HEK293 (cell line): ENCODE data around the gene CACNA1B.
"Not testable (repeated sequence)": the region's sequence is repeated elsewhere in the genome, so short reads cannot be mapped to it uniquely, and the experiment has no call there.

ENCODE experiments used
- CTCF ChIA-PET: fragments of 350-600 bp; formaldehyde crosslinking; extraction: SDS; loops from one replicate; lab custom pipeline; 2021; ENCODE audit warnings: antibody characterized with exemption; lab: Yijun Ruan, JAX
- POLR2A ChIA-PET: fragments of 300-600 bp; formaldehyde crosslinking; extraction: SDS; loops from one replicate; lab custom pipeline; 2020; ENCODE audit warnings: antibody characterized with exemption, inconsistent platforms; lab: Yijun Ruan, JAX
- H3K27ac ChIP-seq: fragments of 200-500 bp; sonication (Bioruptor generic); 2 replicates; pipeline ENCODE4 v1.5.1; 2014; ENCODE audit warnings: low read depth, low read length, control low read depth, inconsistent platforms; ENCODE audit errors: extremely low read depth
- H3K36me3 ChIP-seq, 2 experiments: fragments of 200-500 bp in 1 of 2; sonication (Bioruptor generic) in 1 of 2; 1 replicate in 1 of 2; 2 replicates in 1 of 2; pipeline ENCODE4 v1.5.1; 2014 to 2017; ENCODE audit warnings: inconsistent platforms in 2 of 2, low read length in 2 of 2; ENCODE audit not compliant: control insufficient read depth in 2 of 2, insufficient read depth in 1 of 2
- H3K4me1 ChIP-seq: fragments of 200-500 bp; sonication (Bioruptor generic); 2 replicates; pipeline ENCODE4 v1.5.1; 2014; ENCODE audit warnings: mild to moderate bottlenecking, low read length, inconsistent platforms; ENCODE audit not compliant: control insufficient read depth, insufficient read depth
- H3K4me3 ChIP-seq: 2 replicates; pipeline ENCODE4 v1.5.1; 2011; ENCODE audit warnings: low read depth, mild to moderate bottlenecking, control low read depth, low read length, moderate library complexity
- H3K9me3 ChIP-seq: fragments of 200-500 bp; sonication (Bioruptor generic); 2 replicates; pipeline ENCODE4 v1.5.1; 2014; ENCODE audit warnings: low read depth, low read length, inconsistent platforms; ENCODE audit not compliant: control insufficient read depth, insufficient read depth
- GLI2 ChIP-seq: fragments of 450-650 bp; formaldehyde crosslinking; IDR thresholded peaks from 2 replicates; pipeline ENCODE4; 2017; ENCODE audit warnings: missing biosample characterization, missing genetic modification characterization, low read depth, borderline replicate concordance
- HOXD13 ChIP-seq: sonication (generic); formaldehyde crosslinking; IDR thresholded peaks from 2 replicates; pipeline ENCODE4 v1.8.0; 2022; ENCODE audit warnings: missing genetic modification reagents, borderline replicate concordance
- MYNN ChIP-seq: fragments of 450-650 bp; formaldehyde crosslinking; IDR thresholded peaks from 2 replicates; pipeline ENCODE4 v1.5.1; 2016; ENCODE audit warnings: missing biosample characterization, missing genetic modification characterization, borderline replicate concordance
- ZBTB1 ChIP-seq: fragments of 450-650 bp; formaldehyde crosslinking; IDR thresholded peaks from 2 replicates; pipeline ENCODE4 v1.5.1; 2016; ENCODE audit warnings: missing biosample characterization, missing genetic modification characterization
- ZNF138 ChIP-seq: fragments of 450-650 bp; formaldehyde crosslinking; IDR thresholded peaks from 2 replicates; pipeline ENCODE4 v1.5.1; 2016; ENCODE audit warnings: missing biosample characterization, missing genetic modification characterization, borderline replicate concordance
- ZNF140 ChIP-seq: fragments of 450-650 bp; formaldehyde crosslinking; IDR thresholded peaks from 2 replicates; pipeline ENCODE4 v1.5.1; 2016; ENCODE audit warnings: missing biosample characterization, missing genetic modification characterization
- ZNF169 ChIP-seq: fragments of 450-650 bp; formaldehyde crosslinking; IDR thresholded peaks from 2 replicates; pipeline ENCODE4 v1.5.1; 2016; ENCODE audit warnings: missing biosample characterization, missing genetic modification characterization
- ZNF2 ChIP-seq: fragments of 450-650 bp; formaldehyde crosslinking; IDR thresholded peaks from 2 replicates; pipeline ENCODE4 v1.5.1; 2016; ENCODE audit warnings: missing biosample characterization, missing genetic modification characterization
- ZNF239 ChIP-seq: fragments of 450-650 bp; formaldehyde crosslinking; IDR thresholded peaks from 2 replicates; pipeline ENCODE4 v1.5.1; 2016; ENCODE audit warnings: missing biosample characterization, missing genetic modification characterization
- ZNF423 ChIP-seq: fragments of 450-650 bp; formaldehyde crosslinking; IDR thresholded peaks from 2 replicates; pipeline ENCODE4 v1.5.1; 2016; ENCODE audit warnings: missing biosample characterization, missing genetic modification characterization
- ZNF785 ChIP-seq: fragments of 450-650 bp; formaldehyde crosslinking; IDR thresholded peaks from 2 replicates; pipeline ENCODE4 v1.5.1; 2016; ENCODE audit warnings: missing biosample characterization, missing genetic modification characterization
- ZSCAN23 ChIP-seq: fragments of 450-650 bp; formaldehyde crosslinking; IDR thresholded peaks from 2 replicates; pipeline ENCODE4 v1.5.1; 2016; ENCODE audit warnings: missing biosample characterization, missing genetic modification characterization
- ZXDB ChIP-seq: fragments of 450-650 bp; formaldehyde crosslinking; IDR thresholded peaks from 2 replicates; pipeline ENCODE4 v1.5.1; 2016; ENCODE audit warnings: missing biosample characterization, missing genetic modification characterization
- TF ChIP-seq, protein P1 (sequence below): fragments of 450-650 bp; formaldehyde crosslinking; IDR thresholded peaks from 2 replicates; pipeline ENCODE4 v1.5.0; 2017; ENCODE audit warnings: missing biosample characterization, missing genetic modification characterization, borderline replicate concordance
- TF ChIP-seq, protein P2 (sequence below): IDR thresholded peaks from 2 replicates; pipeline ENCODE4 v1.6.1; 2011; ENCODE audit warnings: mild to moderate bottlenecking, low read depth, low read length, borderline replicate concordance
- TF ChIP-seq, protein P3 (sequence below): fragments of 450-650 bp; formaldehyde crosslinking; IDR thresholded peaks from 2 replicates; pipeline ENCODE4 v1.5.1; 2016; ENCODE audit warnings: missing biosample characterization, missing genetic modification characterization

CACNA1B gene

DNA sequence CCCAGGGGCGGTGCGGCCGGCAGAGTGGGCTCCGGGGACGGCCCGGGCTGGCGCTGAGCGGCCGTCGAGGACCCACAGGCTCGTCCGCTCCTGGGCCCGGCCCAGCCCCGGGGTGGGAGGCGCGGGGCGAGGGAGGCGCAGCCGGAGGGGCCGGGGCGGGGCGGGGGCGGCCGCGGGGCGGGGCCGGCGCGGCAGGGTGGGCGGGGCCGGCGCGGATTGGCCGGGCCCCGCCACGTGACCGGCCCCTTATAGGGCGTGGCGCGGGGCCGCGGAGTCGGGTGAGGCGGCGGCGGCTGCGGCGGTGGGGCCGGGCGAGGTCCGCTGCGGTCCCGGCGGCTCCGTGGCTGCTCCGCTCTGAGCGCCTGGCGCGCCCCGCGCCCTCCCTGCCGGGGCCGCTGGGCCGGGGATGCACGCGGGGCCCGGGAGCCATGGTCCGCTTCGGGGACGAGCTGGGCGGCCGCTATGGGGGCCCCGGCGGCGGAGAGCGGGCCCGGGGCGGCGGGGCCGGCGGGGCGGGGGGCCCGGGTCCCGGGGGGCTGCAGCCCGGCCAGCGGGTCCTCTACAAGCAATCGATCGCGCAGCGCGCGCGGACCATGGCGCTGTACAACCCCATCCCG, at the start of gene CACNA1B:
Gene CACNA1B (plus strand): TSS at position 277 of the 617 bp plus-strand sequence. CDS start 152 bp downstream, at position 429.
- CTCF ChIA-PET, H3K4me1 ChIP-seq, POLR2A ChIA-PET, H3K36me3 ChIP-seq, H3K9me3 ChIP-seq, H3K27ac ChIP-seq: not testable (repeated sequence)
- H3K4me3 ChIP-seq: peak within 1 kb of the TSS; percentile 28

DNA sequence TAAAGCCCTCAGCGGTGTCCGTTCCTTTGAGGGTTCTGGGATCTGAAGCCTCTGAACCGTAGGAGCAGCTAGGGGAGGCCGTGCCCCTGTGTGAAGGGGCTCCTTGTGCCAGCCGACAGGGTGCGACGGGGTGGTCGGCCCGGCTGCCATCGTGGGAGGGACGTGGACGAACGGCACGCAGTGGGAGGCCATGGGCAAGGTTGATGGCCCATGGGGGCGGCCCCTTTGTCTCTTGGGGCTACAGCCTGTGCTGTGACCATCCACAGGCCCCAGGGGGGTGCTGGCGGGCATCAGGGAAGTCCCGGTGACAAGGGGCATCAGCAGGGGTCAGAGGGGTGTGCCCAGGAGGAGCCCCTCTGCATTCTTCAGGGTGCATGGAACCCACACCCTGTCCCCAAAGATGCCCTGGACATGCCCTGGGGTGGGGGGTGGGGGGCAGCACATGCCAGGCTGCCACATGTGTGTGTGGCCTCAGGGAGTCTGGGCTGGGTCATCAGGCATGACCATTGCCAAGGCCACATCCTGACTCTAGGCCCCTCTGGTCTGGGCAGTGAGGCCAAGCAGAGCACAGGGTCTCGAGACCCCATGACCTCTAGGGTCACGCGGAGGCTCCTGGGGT, 49.6 kb upstream of the CACNA1B start:
- POLR2A ChIA-PET: no interaction called here
- H3K9me3 ChIP-seq: no peaks in the 10 kb centered on the region
- H3K27ac ChIP-seq: no peak overlapping the region
- CTCF ChIA-PET: interaction anchor here (0.7 kb wide), 1 partner anchor 243 kb away, joined by 3 read pairs; no protein-coding TSS in a partner anchor
- no peak overlapping the region for H3K4me3 ChIP-seq
- peaks cover 4 to 52% of the 10 kb centered on the region in 2 experiments; a peak in 2 of 3 replicates for H3K36me3 ChIP-seq
- H3K4me1 ChIP-seq: no peaks in the 10 kb centered on the region
- TF ChIP-seq MYNN (tag by site-specific recombination) (no peak), HOXD13 (CRISPR knock-in tag) (no peak), ZBTB1 (tag by site-specific recombination) (no peak), ZNF239 (tag by site-specific recombination) (no peak), ZNF785 (tag by site-specific recombination) (no peak), ZNF140 (tag by site-specific recombination) (no peak), ZNF169 (tag by site-specific recombination) (no peak), ZNF423 (no peak), ZNF138 (no peak), GLI2 (tag by site-specific recombination) (no peak), ZNF2 (tag by site-specific recombination) (no peak), ZXDB (tag by site-specific recombination) (no peak), ZSCAN23 (tag by site-specific recombination) (no peak)
- TF ChIP-seq, protein P1, sequence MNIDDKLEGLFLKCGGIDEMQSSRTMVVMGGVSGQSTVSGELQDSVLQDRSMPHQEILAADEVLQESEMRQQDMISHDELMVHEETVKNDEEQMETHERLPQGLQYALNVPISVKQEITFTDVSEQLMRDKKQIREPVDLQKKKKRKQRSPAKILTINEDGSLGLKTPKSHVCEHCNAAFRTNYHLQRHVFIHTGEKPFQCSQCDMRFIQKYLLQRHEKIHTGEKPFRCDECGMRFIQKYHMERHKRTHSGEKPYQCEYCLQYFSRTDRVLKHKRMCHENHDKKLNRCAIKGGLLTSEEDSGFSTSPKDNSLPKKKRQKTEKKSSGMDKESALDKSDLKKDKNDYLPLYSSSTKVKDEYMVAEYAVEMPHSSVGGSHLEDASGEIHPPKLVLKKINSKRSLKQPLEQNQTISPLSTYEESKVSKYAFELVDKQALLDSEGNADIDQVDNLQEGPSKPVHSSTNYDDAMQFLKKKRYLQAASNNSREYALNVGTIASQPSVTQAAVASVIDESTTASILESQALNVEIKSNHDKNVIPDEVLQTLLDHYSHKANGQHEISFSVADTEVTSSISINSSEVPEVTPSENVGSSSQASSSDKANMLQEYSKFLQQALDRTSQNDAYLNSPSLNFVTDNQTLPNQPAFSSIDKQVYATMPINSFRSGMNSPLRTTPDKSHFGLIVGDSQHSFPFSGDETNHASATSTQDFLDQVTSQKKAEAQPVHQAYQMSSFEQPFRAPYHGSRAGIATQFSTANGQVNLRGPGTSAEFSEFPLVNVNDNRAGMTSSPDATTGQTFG (tag by site-specific recombination): no peak
- TF ChIP-seq, protein P2, sequence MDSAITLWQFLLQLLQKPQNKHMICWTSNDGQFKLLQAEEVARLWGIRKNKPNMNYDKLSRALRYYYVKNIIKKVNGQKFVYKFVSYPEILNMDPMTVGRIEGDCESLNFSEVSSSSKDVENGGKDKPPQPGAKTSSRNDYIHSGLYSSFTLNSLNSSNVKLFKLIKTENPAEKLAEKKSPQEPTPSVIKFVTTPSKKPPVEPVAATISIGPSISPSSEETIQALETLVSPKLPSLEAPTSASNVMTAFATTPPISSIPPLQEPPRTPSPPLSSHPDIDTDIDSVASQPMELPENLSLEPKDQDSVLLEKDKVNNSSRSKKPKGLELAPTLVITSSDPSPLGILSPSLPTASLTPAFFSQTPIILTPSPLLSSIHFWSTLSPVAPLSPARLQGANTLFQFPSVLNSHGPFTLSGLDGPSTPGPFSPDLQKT: no peak
- TF ChIP-seq, protein P3, sequence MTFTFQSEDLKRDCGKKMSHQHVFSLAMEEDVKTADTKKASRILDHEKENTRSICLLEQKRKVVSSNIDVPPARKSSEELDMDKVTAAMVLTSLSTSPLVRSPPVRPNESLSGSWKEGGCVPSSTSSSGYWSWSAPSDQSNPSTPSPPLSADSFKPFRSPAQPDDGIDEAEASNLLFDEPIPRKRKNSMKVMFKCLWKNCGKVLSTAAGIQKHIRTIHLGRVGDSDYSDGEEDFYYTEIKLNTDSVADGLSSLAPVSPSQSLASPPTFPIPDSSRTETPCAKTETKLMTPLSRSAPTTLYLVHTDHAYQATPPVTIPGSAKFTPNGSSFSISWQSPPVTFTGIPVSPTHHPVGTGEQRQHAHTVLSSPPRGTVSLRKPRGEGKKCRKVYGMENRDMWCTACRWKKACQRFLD (tag by site-specific recombination): no peak
